Skeletal muscle tissue (tissue), 4 donors: ENCODE results near the gene SLC34A1. TPM values are rescaled to one million over a fixed set of nuclear protein-coding genes. Genes with fewer than 3 reads are reported as not detected.

Source experiments
- H3K27ac ChIP-seq: one replicate; pipeline ENCODE4 v1.7.0; 2013; ENCODE audit warnings: mild to moderate bottlenecking, low read depth, low read length, inconsistent platforms
- H3K27me3 ChIP-seq, 3 donors: one replicate each; pipeline ENCODE4 v1.7.0; 2013; ENCODE audit warnings: low read length in 3 of 3; ENCODE audit not compliant: control insufficient read depth in 3 of 3, insufficient read depth in 3 of 3
- H3K36me3 ChIP-seq, 3 donors: one replicate each; pipeline ENCODE4 v1.7.0; 2013; ENCODE audit warnings: low read length in 3 of 3; ENCODE audit not compliant: control insufficient read depth in 3 of 3, insufficient read depth in 3 of 3
- H3K4me1 ChIP-seq, 3 donors: one replicate each; pipeline ENCODE4 v1.7.0; 2013; ENCODE audit warnings: low read length in 3 of 3, mild to moderate bottlenecking in 3 of 3; ENCODE audit not compliant: control insufficient read depth in 3 of 3, insufficient read depth in 3 of 3
- H3K4me3 ChIP-seq, 3 donors: one replicate each; pipeline ENCODE4 v1.7.0; 2013; ENCODE audit warnings: low read length in 3 of 3
- H3K9ac ChIP-seq, 3 donors: one replicate each; pipeline ENCODE4 v1.7.0; 2013; ENCODE audit warnings: low read length in 3 of 3, mild to moderate bottlenecking in 3 of 3, moderate library complexity in 2 of 3, low read depth in 1 of 3
- H3K9me3 ChIP-seq, 3 donors: one replicate each; pipeline ENCODE4 v1.7.0; 2013; ENCODE audit warnings: low read length in 3 of 3; ENCODE audit not compliant: control insufficient read depth in 3 of 3
- total RNA-seq: library from RNA; depleted of rRNA; stranded (reverse); fragments of >200 nt; gene quantifications from one replicate; pipeline ENCODE4 v1.2.3, GENCODE V29; 2014
- donor health status: Osteomylitis.

SLC34A1 gene
- total RNA-seq, 1 donor from 2014 or later = not detected

GRCh38 chr5:177430972-177431316 lies 46.7 kb downstream of the SLC34A1 start:
- Histone ChIP-seq H3K27ac (no peak overlapping the region), H3K9me3 (no peaks in the 10 kb centered on the region), H3K4me1 (peaks cover 26 to 60% (median 35%) of the 10 kb centered on the region in 3 donors), H3K9ac (peak overlapping the region in 2 of 3 donors; percentile 23 to 54), H3K27me3 (no peaks in the 10 kb centered on the region), H3K4me3 (no peak overlapping the region), H3K36me3 (peaks cover 28 to 41% (median 34%) of the 10 kb centered on the region in 3 donors)

- H3K27ac ChIP-seq = peak overlapping the region; percentile 36
- no peaks in the 10 kb centered on the region for H3K9me3 ChIP-seq
- peaks cover 26 to 60% (median 35%) of the 10 kb centered on the region in 3 donors for H3K4me1 ChIP-seq
- H3K4me3 ChIP-seq = peak overlapping the region in 1 of 3 donors; percentile 22
- peak overlapping the region in 2 of 3 donors; percentile 23 to 54 for H3K9ac ChIP-seq
- H3K27me3 ChIP-seq = no peaks in the 10 kb centered on the region
- peaks cover 31 to 46% (median 35%) of the 10 kb centered on the region in 3 donors for H3K36me3 ChIP-seq
These were observed 47.3 kb downstream of the SLC34A1 start for GRCh38 chr5:177431317-177432142.

GRCh38 chr5:177432143-177432838 lies 48.1 kb downstream of the SLC34A1 start:
- H3K4me3 ChIP-seq = peak overlapping the region in 1 of 3 donors; percentile 29

GRCh38 chr5:177432839-177433657 lies 48.8 kb downstream of the SLC34A1 start:
- H3K27me3 ChIP-seq = no peaks in the 10 kb centered on the region
- H3K9me3 ChIP-seq = no peaks in the 10 kb centered on the region
- H3K4me3 ChIP-seq = no peak overlapping the region
- H3K4me1 ChIP-seq = peaks cover 15 to 47% (median 23%) of the 10 kb centered on the region in 3 donors
- no peak overlapping the region for H3K9ac ChIP-seq
- H3K36me3 ChIP-seq = peaks cover 39 to 57% (median 40%) of the 10 kb centered on the region in 3 donors
- H3K27ac ChIP-seq = no peak overlapping the region

More at GRCh38 chr5:177432143-177432838, 48.1 kb downstream of the SLC34A1 start:
- Histone ChIP-seq H3K27ac (peak overlapping the region; percentile 36), H3K9ac (peak overlapping the region in 2 of 3 donors; percentile 23 to 54), H3K4me1 (peaks cover 23 to 54% (median 31%) of the 10 kb centered on the region in 3 donors), H3K27me3 (no peaks in the 10 kb centered on the region), H3K36me3 (peaks cover 35 to 50% (median 39%) of the 10 kb centered on the region in 3 donors), H3K9me3 (no peaks in the 10 kb centered on the region)

- Histone ChIP-seq H3K9me3 (no peaks in the 10 kb centered on the region), H3K4me3 (no peak overlapping the region), H3K27ac (no peak overlapping the region), H3K27me3 (no peaks in the 10 kb centered on the region), H3K4me1 (peaks cover 13 to 40% (median 20%) of the 10 kb centered on the region in 3 donors), H3K9ac (no peak overlapping the region), H3K36me3 (peaks cover 39 to 62% (median 40%) of the 10 kb centered on the region in 3 donors)
These were observed 49.5 kb downstream of the SLC34A1 start for GRCh38 chr5:177433658-177434217.

GRCh38 chr5:177434437-177434836 lies 50.2 kb downstream of the SLC34A1 start:
- H3K9me3 ChIP-seq = no peaks in the 10 kb centered on the region
- H3K27me3 ChIP-seq = no peaks in the 10 kb centered on the region
- H3K27ac ChIP-seq = no peak overlapping the region
- peaks cover 39 to 64% (median 40%) of the 10 kb centered on the region in 3 donors for H3K36me3 ChIP-seq
- H3K4me1 ChIP-seq = peaks cover 13 to 33% (median 20%) of the 10 kb centered on the region in 3 donors
- no peak overlapping the region for H3K9ac ChIP-seq
- H3K4me3 ChIP-seq = no peak overlapping the region

- Histone ChIP-seq H3K4me1 (peaks cover 13 to 28% (median 20%) of the 10 kb centered on the region in 3 donors), H3K27ac (no peak overlapping the region), H3K9ac (no peak overlapping the region), H3K27me3 (no peaks in the 10 kb centered on the region), H3K9me3 (no peaks in the 10 kb centered on the region), H3K4me3 (no peak overlapping the region), H3K36me3 (peaks cover 40 to 67% (median 44%) of the 10 kb centered on the region in 3 donors)
These were observed 50.9 kb downstream of the SLC34A1 start for GRCh38 chr5:177434942-177435738.

GRCh38 chr5:177435847-177436536 lies 51.8 kb downstream of the SLC34A1 start:
- H3K4me3 ChIP-seq = no peak overlapping the region
- no peak overlapping the region for H3K9ac ChIP-seq
- no peak overlapping the region for H3K27ac ChIP-seq
- peaks cover 44 to 70% (median 49%) of the 10 kb centered on the region in 3 donors for H3K36me3 ChIP-seq
- peaks cover 13 to 20% (median 18%) of the 10 kb centered on the region in 3 donors for H3K4me1 ChIP-seq
- no peaks in the 10 kb centered on the region for H3K27me3 ChIP-seq
- no peaks in the 10 kb centered on the region for H3K9me3 ChIP-seq
